Measurements from ENCODE around the gene SYNDIG1.

SYNDIG1 gene

GRCh38 chr20:24439737-24440387 lies 29.6 kb upstream of the SYNDIG1 start:
- in situ Hi-C loops (cut with HindIII; ENCODE audit: low sequenced_read_pairs) = no loop called here
- H3K4me3 ChIP-seq (ENCODE audit: low read depth, low read length) = no peak overlapping the region
- DNase-seq (ENCODE audit: low read depth) = no peak
- TF ChIP-seq CTCF (IDR thresholded peaks at IDR 0.05; ENCODE audit: low read depth, low read length, missing control alignments) = no peak

- DNase-seq (ENCODE audit: low read depth) = no peak
- TF ChIP-seq CTCF (IDR thresholded peaks at IDR 0.05; ENCODE audit: low read depth, low read length, missing control alignments) = no peak
- H3K4me3 ChIP-seq (ENCODE audit: low read depth, low read length) = no peak overlapping the region
- in situ Hi-C loops (cut with HindIII; ENCODE audit: low sequenced_read_pairs) = no loop called here
Measured at GRCh38 chr20:24441661-24442060, 27.8 kb upstream of the SYNDIG1 start.

GRCh38 chr20:24442909-24443308 lies 26.5 kb upstream of the SYNDIG1 start:
- H3K4me3 ChIP-seq (ENCODE audit: low read depth, low read length) = no peak overlapping the region
- no peak for TF ChIP-seq CTCF (IDR thresholded peaks at IDR 0.05; ENCODE audit: low read depth, low read length, missing control alignments)
- in situ Hi-C loops (cut with HindIII; ENCODE audit: low sequenced_read_pairs) = no loop called here
- DNase-seq (ENCODE audit: low read depth) = no peak

- in situ Hi-C loops (cut with HindIII; ENCODE audit: low sequenced_read_pairs) = no loop called here
- DNase-seq (ENCODE audit: low read depth) = no peak
- no peak overlapping the region for H3K4me3 ChIP-seq (ENCODE audit: low read depth, low read length)
- no peak for TF ChIP-seq CTCF (IDR thresholded peaks at IDR 0.05; ENCODE audit: low read depth, low read length, missing control alignments)
Measured at GRCh38 chr20:24443436-24443835, 26.0 kb upstream of the SYNDIG1 start.

GRCh38 chr20:24444526-24445190 lies 24.8 kb upstream of the SYNDIG1 start:
- no peak for TF ChIP-seq CTCF (IDR thresholded peaks at IDR 0.05; ENCODE audit: low read depth, low read length, missing control alignments)
- in situ Hi-C loops (cut with HindIII; ENCODE audit: low sequenced_read_pairs) = no loop called here
- no peak overlapping the region for H3K4me3 ChIP-seq (ENCODE audit: low read depth, low read length)
- DNase-seq (ENCODE audit: low read depth) = no peak

- DNase-seq (ENCODE audit: low read depth) = no peak
- TF ChIP-seq CTCF (IDR thresholded peaks at IDR 0.05; ENCODE audit: low read depth, low read length, missing control alignments) = no peak
- in situ Hi-C loops (cut with HindIII; ENCODE audit: low sequenced_read_pairs) = no loop called here
- H3K4me3 ChIP-seq (ENCODE audit: low read depth, low read length) = no peak overlapping the region
Measured at GRCh38 chr20:24445510-24446170, 23.8 kb upstream of the SYNDIG1 start.

Data from astrocyte of the cerebellum (primary cell).